A549 treated with RU486 at 1 μM for 4 hours (cell line): Measurements from ENCODE around the gene KRT6C. TPM values are rescaled to one million over a fixed set of nuclear protein-coding genes. Genes with fewer than 3 reads are reported as not detected.

Source experiments
- total RNA-seq: library from RNA; stranded (reverse); fragments of 200-300 nt; extraction: Qiagen RNA extraction; gene quantifications from 5 replicates; pipeline ENCODE4 v1.2.3, GENCODE V29; 2022; ENCODE audit warnings: low read depth

Gene KRT6C
- total RNA-seq = not detected in 5 replicates

GRCh38 chr12:52473768-52474167 lies at the start of gene KRT6C:
KRT6C (minus strand) TSS chr12:52473805; CDS start chr12:52473737, 68 bp downstream.

GRCh38 chr12:52519826-52520662 lies 46.4 kb upstream of the KRT6C start, which contains the start of gene KRT5:
KRT5 (minus strand) TSS chr12:52520394; CDS start chr12:52520296, 98 bp downstream.

GRCh38 chr12:52493172-52493571 lies 19.6 kb upstream of the KRT6C start, which contains the start of gene KRT6A:
KRT6A (minus strand) TSS chr12:52493257; CDS start chr12:52493188, 69 bp downstream.

DNA sequence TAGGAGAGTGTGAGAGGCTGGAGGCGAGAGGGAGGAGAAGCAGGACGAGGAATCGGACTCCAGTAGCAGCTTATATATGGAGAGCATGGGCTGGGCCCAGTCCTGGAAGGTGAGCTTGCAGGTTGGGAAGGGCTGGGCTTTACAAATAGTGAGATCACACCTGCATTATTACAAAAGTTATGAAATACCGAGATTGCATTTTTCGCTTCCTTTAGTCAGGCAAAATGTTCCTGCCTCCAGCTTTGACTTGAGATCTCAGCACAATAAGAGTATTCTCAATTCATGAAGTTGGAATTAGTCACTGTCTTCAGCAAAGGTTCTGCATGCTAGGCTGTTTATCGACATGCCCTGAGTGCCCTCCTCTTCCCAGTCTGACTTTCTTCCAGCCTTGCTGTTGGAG lies 21.5 kb downstream of the KRT6C start, which contains the start of gene KRT6B:
TSS of gene KRT6B (minus strand) at position 46 of the 400 bp plus-strand sequence. CDS start 68 bp downstream, outside the sequence.

DNA sequence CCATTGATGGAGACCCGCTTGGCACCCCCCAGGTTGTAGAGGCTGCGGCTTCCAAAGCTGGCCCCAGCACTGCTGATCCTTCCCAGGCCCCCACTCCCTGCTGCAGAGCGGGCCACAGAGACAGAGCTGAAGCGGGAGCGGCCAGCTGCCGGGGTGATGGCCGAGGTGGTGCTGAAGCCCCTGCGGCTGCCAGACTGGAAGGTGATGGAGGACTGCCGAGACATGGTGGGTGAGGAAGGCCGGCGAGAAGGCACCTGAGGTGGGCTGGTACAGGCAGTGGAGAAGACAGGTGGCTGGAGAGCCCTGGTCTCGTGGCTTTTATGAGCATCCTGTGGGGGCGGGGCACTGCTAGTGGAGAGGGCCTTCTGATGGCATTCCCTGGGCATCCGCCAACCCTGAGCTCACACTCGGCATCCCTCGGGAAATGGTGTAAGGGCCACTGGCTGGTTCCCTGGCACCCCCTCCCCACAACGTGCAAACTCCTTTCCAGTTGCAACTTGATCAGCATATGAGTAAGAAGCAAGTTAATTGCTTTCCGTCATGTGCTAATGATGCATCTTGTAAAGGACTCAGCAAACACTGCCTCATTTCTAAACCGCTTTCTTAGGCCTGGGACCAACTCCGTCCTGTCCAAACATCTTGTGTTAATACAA lies 39.4 kb downstream of the KRT6C start, which contains the start of gene KRT75:
TSS of gene KRT75 (minus strand) at position 291 of the 653 bp plus-strand sequence. CDS start at position 224, 67 bp downstream.

Other genes starting within 250 kb of the KRT6C start
- gene KRT7, start 240.6 kb downstream of the KRT6C start, total RNA-seq = 3,887 to 4,969 TPM (median 4,700 TPM) in 5 replicates
- 20.5 to 62.5 TPM (median 45.1 TPM) in 5 replicates for gene KRT86, start 199.2 kb downstream of the KRT6C start, total RNA-seq
- gene KRT81, start 182.3 kb downstream of the KRT6C start, total RNA-seq = 2,796 to 3,933 TPM (median 3,447 TPM) in 5 replicates
- gene KRT83, start 152.4 kb downstream of the KRT6C start, total RNA-seq = 2.5 to 6.9 TPM (median 5.9 TPM) in 5 replicates
- 0.12 TPM in 1 of 5 replicates, not detected in the others for gene KRT85, start 106.3 kb downstream of the KRT6C start, total RNA-seq
- not detected in 5 replicates for gene KRT84, start 88.2 kb downstream of the KRT6C start, total RNA-seq
- gene KRT82, start 67.5 kb downstream of the KRT6C start, total RNA-seq = not detected in 5 replicates
- 0.11 to 0.35 TPM (median 0.24 TPM) in 5 replicates for gene KRT75, start 39.4 kb downstream of the KRT6C start, total RNA-seq
- not detected in 5 replicates for gene KRT6B, start 21.7 kb downstream of the KRT6C start, total RNA-seq
- gene KRT6A, start 19.5 kb upstream of the KRT6C start, total RNA-seq = 0.64 to 0.95 TPM (median 0.94 TPM) in 5 replicates
- gene KRT5, start 46.6 kb upstream of the KRT6C start, total RNA-seq = 0.54 to 0.61 TPM in 2 of 5 replicates, not detected in the others
- gene KRT71, start 79.3 kb upstream of the KRT6C start, total RNA-seq = not detected in 5 replicates
- gene KRT74, start 100.0 kb upstream of the KRT6C start, total RNA-seq = not detected in 5 replicates
- gene KRT72, start 127.7 kb upstream of the KRT6C start, total RNA-seq = not detected in 5 replicates
- gene KRT73, start 144.8 kb upstream of the KRT6C start, total RNA-seq = not detected in 5 replicates
- 0.05 TPM in 1 of 5 replicates, not detected in the others for gene KRT2, start 178.4 kb upstream of the KRT6C start, total RNA-seq
- not detected in 5 replicates for gene KRT1, start 206.6 kb upstream of the KRT6C start, total RNA-seq
- not detected in 5 replicates for gene KRT77, start 229.7 kb upstream of the KRT6C start, total RNA-seq